Nephron progenitor cell (in vitro differentiated cells): ENCODE results near the gene ANO1.

Source experiments
- DNase-seq: peaks from one replicate; pipeline ENCODE4 v3.0.0; 2021
- H3K27ac Mint-ChIP-seq: 2 replicates; pipeline ENCODE4 v1.8.0; 2021; ENCODE audit warnings: mild to moderate bottlenecking, moderate library complexity, mixed read lengths
- H3K27me3 Mint-ChIP-seq: 2 replicates; pipeline ENCODE4 v1.8.0; 2021; ENCODE audit warnings: mild to moderate bottlenecking, low read depth, mixed read lengths; ENCODE audit not compliant: poor library complexity
- H3K36me3 Mint-ChIP-seq: 2 replicates; pipeline ENCODE4 v1.8.0; 2021; ENCODE audit warnings: low read depth, mixed read lengths
- H3K4me1 Mint-ChIP-seq: 2 replicates; pipeline ENCODE4 v1.8.0; 2021; ENCODE audit warnings: mixed read lengths
- H3K4me3 Mint-ChIP-seq: 2 replicates; pipeline ENCODE4 v1.8.0; 2021; ENCODE audit warnings: mild to moderate bottlenecking, moderate library complexity, mixed read lengths
- H3K9me3 Mint-ChIP-seq: 2 replicates; pipeline ENCODE4 v1.8.0; 2021; ENCODE audit warnings: mild to moderate bottlenecking, moderate library complexity, mixed read lengths
- TF ChIP-seq, protein P1 (sequence below): fragments of 200-600 bp; sonication (generic); IDR thresholded peaks from 2 replicates; pipeline ENCODE4 v1.5.0; 2021; ENCODE audit warnings: antibody characterized with exemption

The ANO1 gene

GRCh38 chr11:70104961-70105360 lies 26.8 kb downstream of the ANO1 start:
- TF ChIP-seq, protein P1, sequence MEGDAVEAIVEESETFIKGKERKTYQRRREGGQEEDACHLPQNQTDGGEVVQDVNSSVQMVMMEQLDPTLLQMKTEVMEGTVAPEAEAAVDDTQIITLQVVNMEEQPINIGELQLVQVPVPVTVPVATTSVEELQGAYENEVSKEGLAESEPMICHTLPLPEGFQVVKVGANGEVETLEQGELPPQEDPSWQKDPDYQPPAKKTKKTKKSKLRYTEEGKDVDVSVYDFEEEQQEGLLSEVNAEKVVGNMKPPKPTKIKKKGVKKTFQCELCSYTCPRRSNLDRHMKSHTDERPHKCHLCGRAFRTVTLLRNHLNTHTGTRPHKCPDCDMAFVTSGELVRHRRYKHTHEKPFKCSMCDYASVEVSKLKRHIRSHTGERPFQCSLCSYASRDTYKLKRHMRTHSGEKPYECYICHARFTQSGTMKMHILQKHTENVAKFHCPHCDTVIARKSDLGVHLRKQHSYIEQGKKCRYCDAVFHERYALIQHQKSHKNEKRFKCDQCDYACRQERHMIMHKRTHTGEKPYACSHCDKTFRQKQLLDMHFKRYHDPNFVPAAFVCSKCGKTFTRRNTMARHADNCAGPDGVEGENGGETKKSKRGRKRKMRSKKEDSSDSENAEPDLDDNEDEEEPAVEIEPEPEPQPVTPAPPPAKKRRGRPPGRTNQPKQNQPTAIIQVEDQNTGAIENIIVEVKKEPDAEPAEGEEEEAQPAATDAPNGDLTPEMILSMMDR, result no peak
- H3K27ac Mint-ChIP-seq, result no peak overlapping the region
- H3K36me3 Mint-ChIP-seq, result no peaks in the 10 kb centered on the region
- peaks cover 84% of the 10 kb centered on the region for H3K4me1 Mint-ChIP-seq
- peaks cover 6% of the 10 kb centered on the region for H3K27me3 Mint-ChIP-seq
- H3K9me3 Mint-ChIP-seq, result no peaks in the 10 kb centered on the region
- H3K4me3 Mint-ChIP-seq, result no peak overlapping the region
- DNase-seq, result no peak

DNA sequence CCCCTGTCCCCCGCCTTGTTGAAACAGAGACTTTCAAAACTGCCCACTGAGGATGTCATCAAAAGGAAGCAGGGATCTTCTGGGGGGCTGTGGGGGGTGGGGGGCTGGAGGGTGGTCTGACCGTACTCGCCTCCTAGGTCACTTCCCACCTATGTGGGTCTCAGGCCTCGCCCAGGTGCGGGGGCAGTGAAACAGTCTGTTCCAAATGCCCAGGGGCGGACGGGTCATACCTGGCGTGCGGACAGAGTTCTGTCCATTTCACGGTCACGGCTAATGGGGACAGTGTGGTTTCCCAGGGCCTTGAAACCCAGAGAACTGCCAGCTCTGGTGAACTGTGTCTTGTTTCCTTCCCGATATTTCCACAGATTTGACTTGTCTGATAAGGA lies 27.2 kb downstream of the ANO1 start:
- no peak for DNase-seq
- H3K9me3 Mint-ChIP-seq, result no peaks in the 10 kb centered on the region
- H3K4me1 Mint-ChIP-seq, result peaks cover 83% of the 10 kb centered on the region
- H3K27ac Mint-ChIP-seq, result no peak overlapping the region
- no peaks in the 10 kb centered on the region for H3K36me3 Mint-ChIP-seq
- TF ChIP-seq, protein P1, result no peak
- H3K27me3 Mint-ChIP-seq, result peaks cover 6% of the 10 kb centered on the region
- no peak overlapping the region for H3K4me3 Mint-ChIP-seq

DNA sequence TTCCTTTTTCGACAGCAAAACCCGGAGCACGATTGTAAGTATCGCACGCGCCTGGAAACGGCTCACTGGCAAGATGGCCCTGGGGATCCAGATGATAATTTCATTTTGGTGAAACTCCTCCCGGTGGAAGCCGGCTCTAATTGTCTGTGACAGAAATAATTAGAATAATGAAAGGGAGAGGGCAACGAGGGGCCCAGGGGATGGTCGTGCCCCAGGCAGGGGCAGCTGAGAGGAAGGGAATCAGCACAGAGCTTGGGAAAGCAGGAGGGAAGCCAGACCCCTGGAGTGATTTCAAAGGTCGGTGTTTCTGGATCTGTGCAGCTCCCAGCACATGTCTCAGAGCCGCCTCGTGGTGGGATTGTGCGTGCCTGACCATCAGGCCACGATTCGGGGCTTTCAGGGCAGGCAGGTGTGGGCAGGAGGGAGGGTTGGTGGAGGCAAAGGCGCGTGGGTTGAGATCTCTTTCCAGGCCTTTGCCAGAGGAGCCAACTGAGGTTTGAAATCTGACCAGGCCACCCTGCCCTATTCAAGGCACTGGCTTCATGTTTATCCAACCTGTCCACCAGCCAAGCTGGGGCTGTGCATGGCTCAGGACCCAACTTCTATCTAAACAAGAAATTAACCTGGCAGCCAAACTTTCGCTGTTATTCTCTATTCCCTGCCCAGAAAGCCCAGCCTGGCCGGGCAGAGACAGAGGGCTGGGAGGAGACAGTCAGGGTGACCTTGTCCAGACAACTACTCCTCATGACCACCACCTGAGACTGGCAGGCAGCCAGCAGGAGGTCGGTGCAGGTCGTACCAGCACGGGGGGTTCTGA lies 27.8 kb downstream of the ANO1 start:
- Mint-ChIP-seq H3K27ac (no peak overlapping the region), H3K4me3 (no peak overlapping the region), H3K4me1 (peaks cover 83% of the 10 kb centered on the region), H3K9me3 (no peaks in the 10 kb centered on the region), H3K36me3 (no peaks in the 10 kb centered on the region), H3K27me3 (peaks cover 6% of the 10 kb centered on the region)
- DNase-seq, result no peak
- TF ChIP-seq, protein P1, result no peak

DNA sequence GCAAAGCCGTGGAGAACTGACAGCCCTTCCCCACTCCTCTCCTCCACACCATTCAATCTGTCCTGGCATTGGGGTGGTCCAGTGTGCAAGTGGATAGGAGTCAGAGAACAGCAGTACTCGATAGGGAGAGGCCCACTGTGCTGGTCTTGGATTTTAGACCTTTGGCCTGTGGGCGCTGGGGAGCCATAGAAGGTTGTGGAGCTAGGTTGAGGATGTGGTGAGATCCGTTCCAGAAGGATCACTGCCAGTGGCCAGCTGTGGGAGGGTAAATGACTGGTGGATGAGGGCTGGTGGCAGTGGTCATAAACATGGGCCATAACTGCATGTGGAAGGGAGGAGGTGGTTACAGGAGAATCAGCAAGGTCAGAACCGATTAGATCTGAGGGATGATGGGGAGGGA lies 28.6 kb downstream of the ANO1 start:
- Mint-ChIP-seq H3K27ac (peak overlapping the region; percentile 21), H3K27me3 (peaks cover 6% of the 10 kb centered on the region), H3K36me3 (no peaks in the 10 kb centered on the region), H3K9me3 (no peaks in the 10 kb centered on the region), H3K4me3 (no peak overlapping the region), H3K4me1 (peaks cover 89% of the 10 kb centered on the region)
- TF ChIP-seq, protein P1, result no peak
- no peak for DNase-seq

DNA sequence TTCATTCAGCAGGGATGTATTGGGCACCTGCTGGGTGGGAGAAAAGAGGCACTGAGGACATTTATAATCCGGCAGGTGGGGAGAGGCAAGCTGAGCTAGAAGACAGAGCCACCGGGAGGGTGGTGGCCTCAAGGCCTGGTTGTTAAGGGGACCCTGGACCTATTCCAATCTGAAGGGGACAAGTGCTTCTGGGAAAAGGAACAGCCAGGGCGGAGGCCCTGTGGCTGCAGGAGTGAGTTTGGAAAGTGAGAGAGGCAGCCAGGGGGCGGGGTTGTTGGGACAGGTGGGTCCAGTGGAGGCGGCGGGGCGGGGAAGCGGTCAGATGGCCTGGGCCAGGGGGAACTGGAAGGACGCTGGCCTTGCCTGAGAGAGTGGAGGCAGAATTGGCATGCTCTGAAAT lies 29.1 kb downstream of the ANO1 start:
- TF ChIP-seq, protein P1, result no peak
- Mint-ChIP-seq H3K27ac (no peak overlapping the region), H3K36me3 (no peaks in the 10 kb centered on the region), H3K4me3 (no peak overlapping the region), H3K9me3 (no peaks in the 10 kb centered on the region), H3K27me3 (peaks cover 9% of the 10 kb centered on the region), H3K4me1 (peaks cover 90% of the 10 kb centered on the region)
- DNase-seq, result no peak

DNA sequence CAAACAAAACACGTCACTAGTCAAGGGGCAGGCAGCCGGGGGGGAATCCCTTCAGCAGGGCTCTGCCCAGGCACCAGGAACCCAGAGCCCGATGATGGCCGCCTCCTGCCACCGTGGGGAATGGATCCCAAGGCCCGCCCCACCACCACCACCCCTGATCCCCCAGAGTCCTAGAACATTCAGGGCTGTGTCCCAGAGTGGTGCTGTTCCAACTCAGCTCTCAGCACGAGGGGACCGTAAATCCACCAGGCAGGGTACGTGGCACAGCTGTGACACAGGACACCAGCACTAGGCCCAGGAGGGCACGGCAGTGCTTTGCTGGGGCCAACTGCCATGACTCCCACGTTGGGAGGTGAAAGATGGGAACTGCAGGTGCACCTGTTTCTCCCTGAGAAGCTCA lies 29.6 kb downstream of the ANO1 start:
- H3K9me3 Mint-ChIP-seq, result no peaks in the 10 kb centered on the region
- H3K4me3 Mint-ChIP-seq, result peak overlapping the region; percentile 34
- TF ChIP-seq, protein P1, result no peak
- H3K27ac Mint-ChIP-seq, result no peak overlapping the region
- no peaks in the 10 kb centered on the region for H3K36me3 Mint-ChIP-seq
- peaks cover 9% of the 10 kb centered on the region for H3K27me3 Mint-ChIP-seq
- no peak for DNase-seq
- H3K4me1 Mint-ChIP-seq, result peaks cover 91% of the 10 kb centered on the region
